Gastroesophageal sphincter (tissue), 3 donors: ENCODE measurements around the gene STAT6.

Source experiments
- CTCF ChIP-seq, 4 experiments: fragments of 200-600 bp in 2 of 4; fragments of 450-650 bp in 2 of 4; sonication (generic) in 1 of 4; IDR thresholded peaks; one replicate each; pipeline ENCODE4 v1.5.1; 2017 to 2019; ENCODE audit warnings: antibody characterized with exemption in 4 of 4, mild to moderate bottlenecking in 2 of 4, moderate library complexity in 2 of 4
- EP300 ChIP-seq: sonication (generic); formaldehyde crosslinking; IDR thresholded peaks from one replicate; pipeline ENCODE4 v1.6.1; 2017; ENCODE audit warnings: antibody characterized with exemption, mild to moderate bottlenecking
- POLR2A ChIP-seq, 2 donors: fragments of 450-650 bp; IDR thresholded peaks; one replicate each; pipeline ENCODE4 v1.6.1; 2017; ENCODE audit warnings: antibody characterized with exemption in 2 of 2, mild to moderate bottlenecking in 2 of 2, moderate library complexity in 1 of 2

- no peak for TF ChIP-seq CTCF (IDR thresholded peaks at IDR 0.05)
- TF ChIP-seq EP300 = no peak
- no peak for TF ChIP-seq POLR2A (IDR thresholded peaks at IDR 0.05)
Measured at GRCh38 chr12:57097554-57097835, 13.7 kb downstream of the STAT6 start.
